Naive thymus-derived CD4-positive, alpha-beta T cell (primary cell): Measurements from ENCODE around the gene MKRN2. TPM values are rescaled to one million over a fixed set of nuclear protein-coding genes. Genes with fewer than 3 reads are reported as not detected.

Source experiments
- ATAC-seq: fragments of 150-1000 bp; cut with Tn5 transposase; 2 replicates; pipeline ENCODE4 v1.10.0; 2021; ENCODE audit warnings: mild to moderate bottlenecking, moderate library complexity
- CTCF ChIA-PET: fragments of 350-600 bp; sonication (Branson Sonifier 250); formaldehyde crosslinking; loops from one replicate; lab custom pipeline; 2021; ENCODE audit warnings: antibody characterized with exemption; lab: Charles Lee
- POLR2A ChIA-PET: fragments of 350-600 bp; sonication (Branson Sonifier 250); formaldehyde crosslinking; loops from one replicate; lab custom pipeline; 2021; ENCODE audit warnings: antibody characterized with exemption, inconsistent platforms; lab: Charles Lee
- DNase-seq, 9 donors: peaks; one replicate each; pipeline versions ENCODE4 v3.0.0 to v3.0.0-alpha.2; 2020 to 2022; ENCODE audit warnings: mixed read lengths in 1 of 9
- H3K27ac ChIP-seq: one replicate; pipeline ENCODE4 v1.7.0; 2013; ENCODE audit warnings: mild to moderate bottlenecking, low read depth, low read length, moderate library complexity
- H3K27me3 ChIP-seq, 2 donors: one replicate each; pipeline ENCODE4 v1.7.0; 2013; ENCODE audit warnings: low read length in 2 of 2, mild to moderate bottlenecking in 2 of 2, moderate library complexity in 2 of 2; ENCODE audit not compliant: control insufficient read depth in 2 of 2, insufficient read depth in 2 of 2
- H3K36me3 ChIP-seq, 3 experiments: 1 replicate in 2 of 3; 2 replicates in 1 of 3; pipeline ENCODE4 v1.7.0; 2013; ENCODE audit warnings: low read length in 3 of 3, mild to moderate bottlenecking in 3 of 3, moderate library complexity in 1 of 3; ENCODE audit not compliant: insufficient read depth in 3 of 3, control insufficient read depth in 2 of 3
- H3K4me1 ChIP-seq, 2 donors: one replicate each; pipeline ENCODE4 v1.7.0; 2013; ENCODE audit warnings: low read length in 2 of 2, mild to moderate bottlenecking in 2 of 2, moderate library complexity in 1 of 2; ENCODE audit not compliant: control insufficient read depth in 2 of 2, insufficient read depth in 2 of 2
- H3K4me3 ChIP-seq: 2 replicates; pipeline ENCODE4 v1.7.0; 2013; ENCODE audit warnings: mild to moderate bottlenecking, low read length
- H3K9me3 ChIP-seq, 3 experiments: 1 replicate in 2 of 3; 2 replicates in 1 of 3; pipeline ENCODE4 v1.7.0; 2013; ENCODE audit warnings: low read length in 3 of 3; ENCODE audit not compliant: control insufficient read depth in 2 of 3
- H3K27ac Mint-ChIP-seq, 9 donors: one replicate each; pipeline ENCODE4 v1.8.0; 2020 to 2022; ENCODE audit warnings: mixed read lengths in 9 of 9, mild to moderate bottlenecking in 8 of 9, moderate library complexity in 5 of 9, inconsistent platforms in 2 of 9
- H3K27me3 Mint-ChIP-seq, 5 donors: one replicate each; pipeline ENCODE4 v1.8.0; 2021 to 2022; ENCODE audit warnings: mixed read lengths in 5 of 5, mild to moderate bottlenecking in 1 of 5
- H3K36me3 Mint-ChIP-seq, 5 donors: one replicate each; pipeline ENCODE4 v1.8.0; 2020 to 2022; ENCODE audit warnings: mixed read lengths in 5 of 5, mild to moderate bottlenecking in 3 of 5, inconsistent platforms in 1 of 5
- H3K4me1 Mint-ChIP-seq, 7 donors: one replicate each; pipeline ENCODE4 v1.8.0; 2020 to 2022; ENCODE audit warnings: mixed read lengths in 7 of 7, mild to moderate bottlenecking in 3 of 7, inconsistent platforms in 1 of 7
- H3K4me3 Mint-ChIP-seq, 10 donors: one replicate each; pipeline ENCODE4 v1.8.0; 2020 to 2022; ENCODE audit warnings: mild to moderate bottlenecking in 10 of 10, mixed read lengths in 10 of 10, moderate library complexity in 6 of 10, inconsistent platforms in 2 of 10
- H3K9me3 Mint-ChIP-seq, 11 donors: one replicate each; pipeline ENCODE4 v1.8.0; 2020 to 2022; ENCODE audit warnings: mixed read lengths in 11 of 11, mild to moderate bottlenecking in 4 of 11, inconsistent platforms in 1 of 11, moderate library complexity in 1 of 11
- intact Hi-C, 2 donors: fragments of 100-400 bp; cut with micrococcal nuclease; formaldehyde crosslinking; loops; one replicate each; pipeline ENCODE4 v1.15.1; 2023
- polyA plus RNA-seq, 2 donors: library from polyadenylated mRNA; unstranded; fragments of 300-500 nt; fragmentation: Illumina TruSeq; gene quantifications; one replicate each; pipeline ENCODE4 v1.2.3, GENCODE V29; 2021
- total RNA-seq, 6 experiments: library from RNA in 5 of 6; stranded (reverse) in 5 of 6; gene quantifications; 1 replicate in 5 of 6; 2 replicates in 1 of 6; pipeline ENCODE4 v1.2.3 and lab custom pipeline; 2021 to 2026

The MKRN2 gene
- total and polyA plus RNA-seq, 7 experiments from 2014 or later, result 21.9 to 66.2 (median 32.9) TPM

- Mint-ChIP-seq H3K4me1 (peaks cover 0 to 2% (median 0%) of the 10 kb centered on the region in 7 donors), H3K36me3 (peaks cover 8 to 40% (median 28%) of the 10 kb centered on the region in 5 donors), H3K27me3 (no peaks in the 10 kb centered on the region), H3K27ac (peak overlapping the region in 7 of 9 donors; percentile 3 to 48 (median 32)), H3K9me3 (no peaks in the 10 kb centered on the region), H3K4me3 (no peak overlapping the region)
- Histone ChIP-seq H3K27ac (no peak overlapping the region), H3K27me3 (no peaks in the 10 kb centered on the region), H3K4me3 (no peak overlapping the region), H3K9me3 (no peaks in the 10 kb centered on the region), H3K36me3 (peaks cover 14 to 87% (median 14%) of the 10 kb centered on the region in 3 experiments), H3K4me1 (no peaks in the 10 kb centered on the region)
- ChIA-PET POLR2A (interaction anchor here (0.6 to 1.4 kb wide), 2 partner anchors 65 to 1540 kb away, joined by 3 read pairs; partner anchors contain the start of gene RAF1), CTCF (interaction anchor here (1.0 kb wide), 1 partner anchor 121 kb away, joined by 3 read pairs; no protein-coding TSS in a partner anchor)
- no peak for ATAC-seq
- no peak for DNase-seq
- intact Hi-C loops, result no loop called here
Measured at GRCh38 chr3:12598890-12599289, 42.0 kb downstream of the MKRN2 start.

DNA sequence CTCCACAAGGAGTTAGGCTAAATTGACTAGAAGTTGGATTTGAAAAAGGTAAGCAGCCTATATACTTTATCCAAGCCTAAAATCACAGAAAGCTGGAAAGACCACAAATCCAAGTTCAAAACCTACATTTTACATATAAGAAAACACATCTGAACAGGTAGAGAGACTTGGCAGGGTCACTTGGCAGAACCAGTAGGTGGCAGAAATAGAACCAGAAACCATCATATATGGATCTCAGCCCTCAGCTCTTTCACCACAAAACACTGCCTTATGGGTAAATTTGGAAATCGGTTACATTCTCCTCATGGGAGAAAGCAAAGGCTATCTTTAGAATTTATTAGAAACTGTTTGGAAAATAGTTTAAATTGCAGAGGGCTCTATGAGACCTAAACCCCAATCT is 44.2 kb downstream of the MKRN2 start:
- H3K4me3 Mint-ChIP-seq, result no peak overlapping the region
- H3K9me3 Mint-ChIP-seq, result no peaks in the 10 kb centered on the region
- H3K4me1 ChIP-seq, result no peaks in the 10 kb centered on the region
- no peaks in the 10 kb centered on the region for H3K4me1 Mint-ChIP-seq
- no peaks in the 10 kb centered on the region for H3K27me3 ChIP-seq
- no peak overlapping the region for H3K4me3 ChIP-seq
- ChIA-PET CTCF (interaction anchor here (0.6 kb wide), 1 partner anchor 35 kb away, joined by 3 read pairs; no protein-coding TSS in a partner anchor), POLR2A (no interaction called here)
- ATAC-seq, result no peak
- DNase-seq, result no peak
- H3K9me3 ChIP-seq, result no peaks in the 10 kb centered on the region
- no peak overlapping the region for H3K27ac ChIP-seq
- H3K27me3 Mint-ChIP-seq, result no peaks in the 10 kb centered on the region
- peak overlapping the region in 2 of 9 donors; percentile 26 to 31 for H3K27ac Mint-ChIP-seq
- peaks cover 22 to 79% (median 27%) of the 10 kb centered on the region in 3 experiments for H3K36me3 ChIP-seq
- intact Hi-C loops, result no loop called here
- peaks cover 3 to 32% (median 17%) of the 10 kb centered on the region in 5 donors for H3K36me3 Mint-ChIP-seq

GRCh38 chr3:12603969-12604368 is 47.1 kb downstream of the MKRN2 start:
- Histone ChIP-seq H3K27ac (no peak overlapping the region), H3K27me3 (no peaks in the 10 kb centered on the region), H3K4me1 (peaks cover 0 to 5% of the 10 kb centered on the region in 2 donors), H3K9me3 (no peaks in the 10 kb centered on the region), H3K36me3 (peaks cover 30 to 70% (median 31%) of the 10 kb centered on the region in 3 experiments), H3K4me3 (no peak overlapping the region)
- intact Hi-C loops, result no loop called here
- no peaks in the 10 kb centered on the region for H3K27me3 Mint-ChIP-seq
- ATAC-seq, result no peak
- POLR2A ChIA-PET, result interaction anchor here (0.6 kb wide), 1 partner anchor 48 kb away, joined by 5 read pairs; no protein-coding TSS in a partner anchor
- H3K36me3 Mint-ChIP-seq, result peaks cover 9 to 46% (median 26%) of the 10 kb centered on the region in 5 donors
- peak overlapping the region in 3 of 9 donors; percentile 32 to 75 (median 33) for H3K27ac Mint-ChIP-seq
- no peaks in the 10 kb centered on the region for H3K9me3 Mint-ChIP-seq
- DNase-seq, result no peak
- CTCF ChIA-PET, result no interaction called here
- no peak overlapping the region for H3K4me3 Mint-ChIP-seq
- peaks cover 4 to 11% (median 8%) of the 10 kb centered on the region in 7 donors for H3K4me1 Mint-ChIP-seq

- ChIA-PET POLR2A (no interaction called here), CTCF (no interaction called here)
- no peaks in the 10 kb centered on the region for H3K9me3 Mint-ChIP-seq
- no peaks in the 10 kb centered on the region for H3K27me3 Mint-ChIP-seq
- H3K27ac ChIP-seq, result no peak overlapping the region
- peaks cover 3 to 10% of the 10 kb centered on the region in 2 donors for H3K4me1 ChIP-seq
- H3K4me3 Mint-ChIP-seq, result no peak overlapping the region
- no peak for DNase-seq
- peaks cover 12 to 37% (median 20%) of the 10 kb centered on the region in 7 donors for H3K4me1 Mint-ChIP-seq
- no peaks in the 10 kb centered on the region for H3K9me3 ChIP-seq
- intact Hi-C loops, result no loop called here
- H3K36me3 ChIP-seq, result peaks cover 24 to 58% (median 24%) of the 10 kb centered on the region in 3 experiments
- H3K27me3 ChIP-seq, result no peaks in the 10 kb centered on the region
- H3K27ac Mint-ChIP-seq, result peak overlapping the region in 2 of 9 donors; percentile 28 to 42
- no peak for ATAC-seq
- peaks cover 6 to 41% (median 24%) of the 10 kb centered on the region in 5 donors for H3K36me3 Mint-ChIP-seq
- H3K4me3 ChIP-seq, result no peak overlapping the region
Measured at GRCh38 chr3:12608376-12608775, 51.5 kb downstream of the MKRN2 start.

- Histone ChIP-seq H3K27me3 (no peaks in the 10 kb centered on the region), H3K4me3 (no peak overlapping the region), H3K9me3 (no peaks in the 10 kb centered on the region), H3K27ac (no peak overlapping the region), H3K36me3 (peaks cover 10 to 53% (median 11%) of the 10 kb centered on the region in 3 experiments), H3K4me1 (peaks cover 3 to 10% of the 10 kb centered on the region in 2 donors)
- intact Hi-C loops, result loop anchor here in 1 of 2 donors (5.0 kb wide), 2 partner anchors 51 to 111 kb away; partner anchors contain the start of gene RAF1
- Mint-ChIP-seq H3K9me3 (no peaks in the 10 kb centered on the region), H3K36me3 (peaks cover 6 to 36% (median 24%) of the 10 kb centered on the region in 5 donors), H3K27ac (peak overlapping the region in 1 of 9 donors; percentile 9), H3K4me3 (no peak overlapping the region), H3K27me3 (no peaks in the 10 kb centered on the region), H3K4me1 (peaks cover 24 to 62% (median 46%) of the 10 kb centered on the region in 7 donors)
- POLR2A ChIA-PET, result interaction anchor here (0.6 kb wide), 1 partner anchor 48 kb away, joined by 3 read pairs; no protein-coding TSS in a partner anchor
- CTCF ChIA-PET, result no interaction called here
- no peak for DNase-seq
- no peak for ATAC-seq
Measured at GRCh38 chr3:12611117-12611516, 54.2 kb downstream of the MKRN2 start.

DNA sequence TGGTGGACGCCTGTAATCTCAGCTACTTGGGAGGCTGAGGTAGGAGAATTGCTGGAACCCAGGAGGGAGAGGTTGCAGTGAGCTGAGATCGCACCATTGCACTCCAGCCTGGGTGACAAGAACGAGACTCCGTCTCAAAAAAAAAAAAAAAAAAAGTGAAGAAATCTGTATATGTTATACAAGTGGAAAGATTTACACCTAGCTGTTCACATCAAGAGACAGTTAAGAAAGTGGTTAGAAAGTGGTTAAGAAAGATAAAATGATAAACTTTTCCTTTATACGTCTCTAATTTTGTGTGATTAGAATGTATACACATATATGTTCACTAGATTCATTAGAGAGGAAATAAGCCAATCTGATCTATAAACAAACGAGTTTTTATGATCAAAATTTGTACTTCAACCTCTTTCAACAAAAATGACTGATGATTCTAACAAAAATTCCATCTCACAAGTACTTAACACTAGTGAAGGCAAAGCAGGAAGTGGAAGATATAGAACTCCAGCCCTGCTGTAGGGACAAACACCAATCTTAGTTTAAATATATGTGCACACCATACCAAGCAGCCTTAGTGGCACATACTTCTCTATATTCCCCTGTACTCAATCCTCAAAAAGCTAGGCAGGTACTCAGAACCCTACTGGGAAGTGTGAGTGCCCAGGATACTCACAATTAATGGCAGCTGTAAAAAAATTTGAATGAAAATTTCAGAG is 55.8 kb downstream of the MKRN2 start:
- no peaks in the 10 kb centered on the region for H3K27me3 Mint-ChIP-seq
- H3K27ac Mint-ChIP-seq, result peak overlapping the region in 8 of 9 donors; percentile 13 to 85 (median 60)
- H3K36me3 Mint-ChIP-seq, result peaks cover 6 to 35% (median 27%) of the 10 kb centered on the region in 5 donors
- POLR2A ChIA-PET, result interaction anchor here (0.7 to 1.0 kb wide), 2 partner anchors 13 to 92 kb away, joined by 5 to 7 read pairs; no protein-coding TSS in a partner anchor
- H3K4me1 Mint-ChIP-seq, result peaks cover 17 to 61% (median 47%) of the 10 kb centered on the region in 7 donors
- ATAC-seq, result no peak
- no peak overlapping the region for H3K27ac ChIP-seq
- H3K4me3 ChIP-seq, result no peak overlapping the region
- peaks cover 8 to 55% (median 11%) of the 10 kb centered on the region in 3 experiments for H3K36me3 ChIP-seq
- H3K27me3 ChIP-seq, result no peaks in the 10 kb centered on the region
- H3K9me3 ChIP-seq, result no peaks in the 10 kb centered on the region
- no peak for DNase-seq
- no peaks in the 10 kb centered on the region for H3K9me3 Mint-ChIP-seq
- CTCF ChIA-PET, result no interaction called here
- peaks cover 3 to 5% of the 10 kb centered on the region in 2 donors for H3K4me1 ChIP-seq
- peak overlapping the region in 3 of 10 donors; percentile 0 to 53 (median 3) for H3K4me3 Mint-ChIP-seq
- intact Hi-C loops, result loop anchor here in 1 of 2 donors (5.0 kb wide), 2 partner anchors 50 to 110 kb away; partner anchors contain the start of gene RAF1
